IMR-90 (cell line): Measurements from ENCODE around the gene SLC3A2. TPM values are rescaled to one million over a fixed set of nuclear protein-coding genes. Genes with fewer than 3 reads are reported as not detected.

Experiments used
- ATAC-seq: fragments of 200-7000 bp; cut with Tn5 transposase; 2 replicates; pipeline ENCODE4 v1.9.1; 2020; ENCODE audit warnings: low read depth, mild to moderate bottlenecking, moderate library complexity
- BruUV-seq: library from RNA; stranded (reverse); fragments of 400-500 nt; replicated peaks from 2 replicates; lab custom pipeline; 2021; lab: Mats Ljungman, UMichigan
- CTCF ChIA-PET: fragments of 300-600 bp; formaldehyde crosslinking; extraction: SDS; loops from one replicate; lab custom pipeline; 2021; ENCODE audit warnings: antibody characterized with exemption; lab: Yijun Ruan, JAX
- POLR2A ChIA-PET: fragments of 300-600 bp; sonication (Branson Sonifier 250); formaldehyde crosslinking; loops from one replicate; lab custom pipeline; 2022; ENCODE audit warnings: antibody characterized with exemption; ENCODE audit not compliant: unreplicated experiment; lab: Charles Lee
- DNase-seq: peaks from one replicate; pipeline ENCODE4 v3.0.0; 2013
- H2AFZ ChIP-seq: replicated peaks from 2 replicates; pipeline ENCODE3; 2013; ENCODE audit warnings: low read length, mild to moderate bottlenecking; ENCODE audit not compliant: poor library complexity
- H2AK5ac ChIP-seq: 2 replicates; pipeline ENCODE4 v1.6.1; 2013; ENCODE audit warnings: low read depth, low read length, inconsistent platforms
- H2AK9ac ChIP-seq: replicated peaks from 2 replicates; pipeline ENCODE3; 2013; ENCODE audit warnings: mild to moderate bottlenecking, low read depth, low read length, moderate library complexity; ENCODE audit not compliant: poor library complexity
- H2BK120ac ChIP-seq: 2 replicates; pipeline ENCODE4 v1.6.1; 2013; ENCODE audit warnings: low read depth, low read length, inconsistent platforms
- H2BK15ac ChIP-seq: 3 replicates; pipeline ENCODE4 v1.6.1; 2013; ENCODE audit warnings: low read depth, low read length, inconsistent platforms
- H2BK20ac ChIP-seq: 2 replicates; pipeline ENCODE4 v1.6.1; 2013; ENCODE audit warnings: low read depth, mild to moderate bottlenecking, inconsistent platforms, low read length, moderate library complexity
- H2BK5ac ChIP-seq: 2 replicates; pipeline ENCODE4 v1.6.1; 2013; ENCODE audit warnings: mild to moderate bottlenecking, low read depth, low read length, inconsistent platforms; ENCODE audit not compliant: poor library complexity, severe bottlenecking
- H3K14ac ChIP-seq: replicated peaks from 2 replicates; pipeline ENCODE4 v1.6.1; 2013; ENCODE audit warnings: low read depth, low read length, inconsistent platforms
- H3K18ac ChIP-seq: 2 replicates; pipeline ENCODE4 v1.6.1; 2013; ENCODE audit warnings: low read depth, low read length, control low read depth
- H3K23ac ChIP-seq: 2 replicates; pipeline ENCODE4 v1.6.1; 2013; ENCODE audit warnings: low read depth, low read length, inconsistent platforms
- H3K27ac ChIP-seq: 2 replicates; pipeline ENCODE4 v1.5.1; 2013; ENCODE audit warnings: mild to moderate bottlenecking, control low read depth, low read length; ENCODE audit not compliant: insufficient read depth
- H3K27me3 ChIP-seq: 2 replicates; pipeline ENCODE4 v1.6.1; 2013; ENCODE audit warnings: low read length; ENCODE audit not compliant: control insufficient read depth, insufficient read depth
- H3K36me3 ChIP-seq: 2 replicates; pipeline ENCODE4 v1.6.1; 2013; ENCODE audit warnings: low read length, mixed read lengths; ENCODE audit not compliant: control insufficient read depth, insufficient read depth
- H3K4ac ChIP-seq: 2 replicates; pipeline ENCODE4 v1.6.1; 2013; ENCODE audit warnings: low read depth, low read length, inconsistent platforms
- H3K4me1 ChIP-seq: 2 replicates; pipeline ENCODE4 v1.6.1; 2013; ENCODE audit warnings: low read length, mixed read lengths; ENCODE audit not compliant: control insufficient read depth, insufficient read depth
- H3K4me2 ChIP-seq: 2 replicates; pipeline ENCODE4 v1.6.1; 2013; ENCODE audit warnings: low read depth, mild to moderate bottlenecking, control low read depth, low read length, moderate library complexity
- H3K4me3 ChIP-seq: 2 replicates; pipeline ENCODE4 v1.5.1; 2013; ENCODE audit warnings: low read depth, mild to moderate bottlenecking, control low read depth, low read length, moderate library complexity; ENCODE audit not compliant: insufficient read depth
- H3K56ac ChIP-seq: 2 replicates; pipeline ENCODE4 v1.6.1; 2013; ENCODE audit warnings: low read length, inconsistent platforms; ENCODE audit not compliant: insufficient read depth; ENCODE audit errors: extremely low read depth
- H3K79me1 ChIP-seq, 2 experiments: 2 replicates each; pipeline ENCODE4 v1.6.1; 2013; ENCODE audit warnings: low read length in 2 of 2, inconsistent platforms in 1 of 2, low read depth in 1 of 2
- H3K9ac ChIP-seq: 2 replicates; pipeline ENCODE4 v1.6.1; 2013; ENCODE audit warnings: low read depth, low read length, control low read depth
- H3K9me1 ChIP-seq: 2 replicates; pipeline ENCODE4 v1.6.1; 2013; ENCODE audit warnings: low read length, inconsistent platforms; ENCODE audit not compliant: insufficient read depth
- H3K9me3 ChIP-seq: 2 replicates; pipeline ENCODE4 v1.6.1; 2013; ENCODE audit warnings: low read length; ENCODE audit not compliant: control insufficient read depth, insufficient read depth
- H4K20me1 ChIP-seq: 2 replicates; pipeline ENCODE4 v1.6.1; 2013; ENCODE audit warnings: low read length, inconsistent platforms; ENCODE audit not compliant: insufficient read depth
- H4K5ac ChIP-seq: 2 replicates; pipeline ENCODE4 v1.6.1; 2013; ENCODE audit warnings: mild to moderate bottlenecking, low read depth, low read length, control low read depth
- H4K8ac ChIP-seq, 2 experiments: 2 replicates each; pipeline ENCODE4 v1.6.1; 2013; ENCODE audit warnings: low read depth in 2 of 2, low read length in 2 of 2, control low read depth in 1 of 2, inconsistent platforms in 1 of 2
- H4K91ac ChIP-seq: 2 replicates; pipeline ENCODE4 v1.6.1; 2013; ENCODE audit warnings: low read depth, low read length, inconsistent platforms; ENCODE audit not compliant: insufficient read depth
- CEBPB ChIP-seq: IDR thresholded peaks from 2 replicates; pipeline ENCODE4 v1.6.1; 2012; ENCODE audit warnings: low read depth, low read length, improper control_type of control experiment
- CHD1 ChIP-seq: IDR thresholded peaks from 2 replicates; pipeline ENCODE4 v1.6.1; 2012; ENCODE audit warnings: low read depth, low read length, improper control_type of control experiment
- CTCF ChIP-seq: conservative IDR thresholded peaks from 2 replicates; pipeline ENCODE4 v1.5.1; 2012; ENCODE audit warnings: mild to moderate bottlenecking, low read depth, low read length, improper control_type of control experiment
- MAFK ChIP-seq: IDR thresholded peaks from 2 replicates; pipeline ENCODE4 v1.6.1; 2012; ENCODE audit warnings: low read depth, low read length, improper control_type of control experiment
- MAZ ChIP-seq: IDR thresholded peaks from 2 replicates; pipeline ENCODE4 v1.6.1; 2012; ENCODE audit warnings: low read depth, mild to moderate bottlenecking, low read length, improper control_type of control experiment, moderate library complexity, borderline replicate concordance
- NFE2L2 ChIP-seq: fragments of 150-350 bp; IDR thresholded peaks from 2 replicates; pipeline ENCODE4 v1.6.1; 2016; ENCODE audit warnings: low read depth, mild to moderate bottlenecking, low read length
- RCOR1 ChIP-seq: IDR thresholded peaks from 2 replicates; pipeline ENCODE4 v1.6.1; 2012; ENCODE audit warnings: mild to moderate bottlenecking, low read length, improper control_type of control experiment; ENCODE audit not compliant: insufficient replicate concordance
- RFX5 ChIP-seq: IDR thresholded peaks from 2 replicates; pipeline ENCODE4 v1.8.0; 2012; ENCODE audit warnings: low read depth, mild to moderate bottlenecking, low read length, moderate library complexity
- SMC3 ChIP-seq: fragments of 150-350 bp; IDR thresholded peaks from 2 replicates; pipeline ENCODE4 v1.6.1; 2016; ENCODE audit warnings: low read depth, mild to moderate bottlenecking, antibody characterized with exemption, low read length, moderate library complexity
- USF2 ChIP-seq: fragments of 150-350 bp; IDR thresholded peaks from 2 replicates; pipeline ENCODE4 v1.6.1; 2017; ENCODE audit warnings: mild to moderate bottlenecking, antibody characterized with exemption, low read length, low read depth
- WGBS, 2 experiments: methylation state at CpG; one replicate each; pipeline versions ENCODE4 v1.1.5 to v1.1.7; 2013; ENCODE audit warnings: missing lambda C conversion rate in 2 of 2; ENCODE audit not compliant: insufficient read length in 1 of 2; ENCODE audit errors: extremely low coverage in 2 of 2; 5-methylcytosine and 5-hydroxymethylcytosine counted together
- dilution Hi-C: fragments of 300-500 bp; cut with HindIII; formaldehyde crosslinking; loops from one replicate; pipeline ENCODE4 v1.14.3; 2018; ENCODE audit warnings: low sequenced_read_pairs; ENCODE audit not compliant: unreplicated experiment
- in situ Hi-C: fragments of 300-500 bp; cut with MboI; formaldehyde crosslinking; loops from 3 replicates; pipeline ENCODE4 v1.14.3; 2019; ENCODE audit warnings: low sequenced_read_pairs, inconsistent platforms, mixed read lengths
- intact Hi-C: fragments of 100-400 bp; cut with micrococcal nuclease; formaldehyde crosslinking; loops from 2 replicates; pipeline ENCODE4 v1.10.0; 2022
- polyA plus RNA-seq, 3 experiments: library from polyadenylated mRNA; depleted of rRNA; stranded (reverse); fragments of >200 nt; gene quantifications; 2 replicates each; pipeline ENCODE4 v1.2.3, GENCODE V29; 2012; ENCODE audit warnings: low replicate concordance in 1 of 3
- total RNA-seq: library from RNA; depleted of rRNA; stranded (reverse); fragments of >200 nt; gene quantifications from 2 replicates; pipeline ENCODE4 v1.2.3, GENCODE V29; 2012

Gene SLC3A2
- total and polyA plus RNA-seq, 2 of the 4 experiments (the other 2 are of a cell fraction): 140 to 239 TPM

- no peak overlapping the region for H2AFZ ChIP-seq
- H3K23ac ChIP-seq: no peak overlapping the region
- no peak overlapping the region for H2BK15ac ChIP-seq
- intact Hi-C loops: no loop called here
- H3K27me3 ChIP-seq: no peaks in the 10 kb centered on the region
- ChIA-PET POLR2A (no interaction called here), CTCF (no interaction called here)
- no peak overlapping the region for H3K14ac ChIP-seq
- no peaks in the 10 kb centered on the region for H3K79me1 ChIP-seq
- no peak overlapping the region for H2AK5ac ChIP-seq
- no peaks in the 10 kb centered on the region; the same call in 1 of the 2 replicates for H3K36me3 ChIP-seq
- no peak overlapping the region for H4K5ac ChIP-seq
- H3K4ac ChIP-seq: no peak overlapping the region
- no peak overlapping the region for H3K18ac ChIP-seq
- H3K4me1 ChIP-seq: peaks cover 8% of the 10 kb centered on the region
- H2AK9ac ChIP-seq: no peak overlapping the region
- no peak overlapping the region for H3K9ac ChIP-seq
- no peak overlapping the region for H3K27ac ChIP-seq
- H4K8ac ChIP-seq: no peak overlapping the region
- H3K4me3 ChIP-seq: no peak overlapping the region
- H2BK120ac ChIP-seq: no peak overlapping the region
- no TSS peak for BruUV-seq
- ATAC-seq: no peak
- DNase-seq: no peak
- in situ Hi-C loops: no loop called here
- no peak overlapping the region for H2BK20ac ChIP-seq
- 71% methylated on average over 2 of the region's 3 CpGs; no CpG with 5 or more reads in 1 of the 2 experiments for WGBS, 2 experiments
- H4K91ac ChIP-seq: no peak overlapping the region
- no peaks in the 10 kb centered on the region for H3K9me1 ChIP-seq
- no peaks in the 10 kb centered on the region; the same call in 1 of the 2 replicates for H4K20me1 ChIP-seq
- no peak overlapping the region for H2BK5ac ChIP-seq
- TF ChIP-seq CHD1 (no peak), CTCF (no peak), RFX5 (no peak), MAFK (no peak), USF2 (no peak), NFE2L2 (no peak), CEBPB (no peak), MAZ (no peak), RCOR1 (no peak), SMC3 (no peak)
- dilution Hi-C loops: no loop called here
- no peaks in the 10 kb centered on the region for H3K9me3 ChIP-seq
- H3K56ac ChIP-seq: no peak overlapping the region
- H3K4me2 ChIP-seq: no peak overlapping the region
Observed at GRCh38 chr11:62846177-62846576, 34.5 kb upstream of the SLC3A2 start.
